ENCODE results near the gene EML6. TPM values are rescaled to one million over a fixed set of nuclear protein-coding genes. Genes with fewer than 3 reads are reported as not detected.

Gene EML6
- total RNA-seq, 1 donor from 2014 or later = 0.63 TPM

- no peaks in the 10 kb centered on the region for H3K36me3 ChIP-seq (ENCODE audit: control insufficient read depth, insufficient read depth, low read length)
- DNase-seq (ENCODE audit: low read depth) = no peak
- H3K27me3 ChIP-seq (ENCODE audit: control insufficient read depth, insufficient read depth, low read length) = peaks cover 11% of the 10 kb centered on the region
- TF ChIP-seq CTCF (IDR thresholded peaks at IDR 0.05; ENCODE audit: insufficient read depth, low read length, poor library complexity, severe bottlenecking) = no peak
- no peak overlapping the region for H3K4me3 ChIP-seq (ENCODE audit: low read depth, low read length)
These were observed 3.0 kb downstream of the EML6 start for GRCh38 chr2:54726431-54726830.

- no peak for TF ChIP-seq CTCF (IDR thresholded peaks at IDR 0.05; ENCODE audit: insufficient read depth, low read length, poor library complexity, severe bottlenecking)
- DNase-seq (ENCODE audit: low read depth) = no peak
- H3K36me3 ChIP-seq (ENCODE audit: control insufficient read depth, insufficient read depth, low read length) = no peaks in the 10 kb centered on the region
- H3K27me3 ChIP-seq (ENCODE audit: control insufficient read depth, insufficient read depth, low read length) = peaks cover 11% of the 10 kb centered on the region
- no peak overlapping the region for H3K4me3 ChIP-seq (ENCODE audit: low read depth, low read length)
These were observed 3.5 kb downstream of the EML6 start for GRCh38 chr2:54726940-54727339.

GRCh38 chr2:54728669-54729120 lies 5.2 kb downstream of the EML6 start:
- no peaks in the 10 kb centered on the region for H3K36me3 ChIP-seq (ENCODE audit: control insufficient read depth, insufficient read depth, low read length)

GRCh38 chr2:54735636-54736035 lies 12.2 kb downstream of the EML6 start:
- no peak for TF ChIP-seq CTCF (IDR thresholded peaks at IDR 0.05; ENCODE audit: insufficient read depth, low read length, poor library complexity, severe bottlenecking)
- no peaks in the 10 kb centered on the region for H3K36me3 ChIP-seq (ENCODE audit: control insufficient read depth, insufficient read depth, low read length)
- H3K4me3 ChIP-seq (ENCODE audit: low read depth, low read length) = no peak overlapping the region
- no peak for DNase-seq (ENCODE audit: low read depth)
- no peaks in the 10 kb centered on the region for H3K27me3 ChIP-seq (ENCODE audit: control insufficient read depth, insufficient read depth, low read length)

More at GRCh38 chr2:54728669-54729120, 5.2 kb downstream of the EML6 start:
- TF ChIP-seq CTCF (IDR thresholded peaks at IDR 0.05; ENCODE audit: insufficient read depth, low read length, poor library complexity, severe bottlenecking) = no peak
- peak; percentile 31 for DNase-seq (ENCODE audit: low read depth)
- no peak overlapping the region for H3K4me3 ChIP-seq (ENCODE audit: low read depth, low read length)
- H3K27me3 ChIP-seq (ENCODE audit: control insufficient read depth, insufficient read depth, low read length) = peaks cover 11% of the 10 kb centered on the region

GRCh38 chr2:54738281-54738680 lies 14.8 kb downstream of the EML6 start:
- no peak for TF ChIP-seq CTCF (IDR thresholded peaks at IDR 0.05; ENCODE audit: insufficient read depth, low read length, poor library complexity, severe bottlenecking)
- DNase-seq (ENCODE audit: low read depth) = no peak
- Histone ChIP-seq H3K4me3 (ENCODE audit: low read depth, low read length) (no peak overlapping the region), H3K27me3 (ENCODE audit: control insufficient read depth, insufficient read depth, low read length) (no peaks in the 10 kb centered on the region), H3K36me3 (ENCODE audit: control insufficient read depth, insufficient read depth, low read length) (no peaks in the 10 kb centered on the region)

- Histone ChIP-seq H3K27me3 (ENCODE audit: control insufficient read depth, insufficient read depth, low read length) (no peaks in the 10 kb centered on the region), H3K4me3 (ENCODE audit: low read depth, low read length) (no peak overlapping the region), H3K36me3 (ENCODE audit: control insufficient read depth, insufficient read depth, low read length) (no peaks in the 10 kb centered on the region)
- no peak for TF ChIP-seq CTCF (IDR thresholded peaks at IDR 0.05; ENCODE audit: insufficient read depth, low read length, poor library complexity, severe bottlenecking)
- no peak for DNase-seq (ENCODE audit: low read depth)
These were observed 16.9 kb downstream of the EML6 start for GRCh38 chr2:54740333-54740732.

All from kidney epithelial cell (primary cell).